ENCODE results near the gene INSL3. TPM values are rescaled to one million over a fixed set of nuclear protein-coding genes. Genes with fewer than 3 reads are reported as not detected.

Gene INSL3
- total and polyA plus RNA-seq, 2 of the 13 experiments (the other 11 are each of a cell fraction or from before 2014, with no cell fraction given), result 0.30 TPM; not detected in 1

DNA sequence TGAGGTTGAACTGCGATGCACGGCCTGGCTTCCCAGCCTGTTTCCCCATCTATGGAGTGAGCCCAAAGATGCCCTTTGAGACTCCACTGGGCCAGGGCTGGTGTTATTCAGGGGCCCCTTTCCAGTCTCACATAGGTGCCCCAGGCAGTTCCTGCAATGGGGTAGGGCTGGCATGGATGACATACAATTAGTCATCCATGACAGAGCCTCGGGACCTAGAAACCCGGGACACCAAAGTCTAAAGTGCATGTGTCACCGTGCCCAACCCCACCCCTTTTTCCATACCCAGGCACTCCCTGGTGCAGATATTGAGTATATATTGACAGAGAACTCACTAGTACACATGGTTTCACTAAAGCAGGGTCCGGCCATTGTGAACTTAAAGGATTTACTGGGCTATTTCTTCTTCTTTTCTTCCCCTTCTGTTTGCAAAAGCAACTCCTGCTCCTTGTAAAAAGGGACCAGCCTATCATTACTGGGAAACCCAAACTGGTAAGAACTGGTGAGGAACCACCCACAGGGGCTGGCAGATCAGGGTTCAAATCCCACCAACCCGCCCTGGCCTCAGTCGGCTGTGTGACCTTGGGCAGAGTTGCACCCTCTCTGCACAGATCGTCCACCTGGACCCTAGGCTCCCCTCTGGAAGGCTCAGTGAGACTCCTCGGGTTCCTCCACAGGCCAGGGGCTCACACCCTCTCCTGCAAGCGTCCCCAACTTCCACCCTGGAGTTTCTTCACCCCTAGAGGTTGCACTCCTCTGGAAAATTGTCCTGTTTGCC, 23.7 kb downstream of the INSL3 start (continued):
- TF ChIP-seq, protein P1, sequence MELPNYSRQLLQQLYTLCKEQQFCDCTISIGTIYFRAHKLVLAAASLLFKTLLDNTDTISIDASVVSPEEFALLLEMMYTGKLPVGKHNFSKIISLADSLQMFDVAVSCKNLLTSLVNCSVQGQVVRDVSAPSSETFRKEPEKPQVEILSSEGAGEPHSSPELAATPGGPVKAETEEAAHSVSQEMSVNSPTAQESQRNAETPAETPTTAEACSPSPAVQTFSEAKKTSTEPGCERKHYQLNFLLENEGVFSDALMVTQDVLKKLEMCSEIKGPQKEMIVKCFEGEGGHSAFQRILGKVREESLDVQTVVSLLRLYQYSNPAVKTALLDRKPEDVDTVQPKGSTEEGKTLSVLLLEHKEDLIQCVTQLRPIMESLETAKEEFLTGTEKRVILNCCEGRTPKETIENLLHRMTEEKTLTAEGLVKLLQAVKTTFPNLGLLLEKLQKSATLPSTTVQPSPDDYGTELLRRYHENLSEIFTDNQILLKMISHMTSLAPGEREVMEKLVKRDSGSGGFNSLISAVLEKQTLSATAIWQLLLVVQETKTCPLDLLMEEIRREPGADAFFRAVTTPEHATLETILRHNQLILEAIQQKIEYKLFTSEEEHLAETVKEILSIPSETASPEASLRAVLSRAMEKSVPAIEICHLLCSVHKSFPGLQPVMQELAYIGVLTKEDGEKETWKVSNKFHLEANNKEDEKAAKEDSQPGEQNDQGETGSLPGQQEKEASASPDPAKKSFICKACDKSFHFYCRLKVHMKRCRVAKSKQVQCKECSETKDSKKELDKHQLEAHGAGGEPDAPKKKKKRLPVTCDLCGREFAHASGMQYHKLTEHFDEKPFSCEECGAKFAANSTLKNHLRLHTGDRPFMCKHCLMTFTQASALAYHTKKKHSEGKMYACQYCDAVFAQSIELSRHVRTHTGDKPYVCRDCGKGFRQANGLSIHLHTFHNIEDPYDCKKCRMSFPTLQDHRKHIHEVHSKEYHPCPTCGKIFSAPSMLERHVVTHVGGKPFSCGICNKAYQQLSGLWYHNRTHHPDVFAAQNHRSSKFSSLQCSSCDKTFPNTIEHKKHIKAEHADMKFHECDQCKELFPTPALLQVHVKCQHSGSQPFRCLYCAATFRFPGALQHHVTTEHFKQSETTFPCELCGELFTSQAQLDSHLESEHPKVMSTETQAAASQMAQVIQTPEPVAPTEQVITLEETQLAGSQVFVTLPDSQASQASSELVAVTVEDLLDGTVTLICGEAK (IDR thresholded peaks at IDR 0.05), result no peak
- TF ChIP-seq, protein P1 (CRISPR knock-in tag; IDR thresholded peaks at IDR 0.05), result no peak
- TF ChIP-seq ZNF33B (CRISPR knock-in tag; IDR thresholded peaks at IDR 0.05), result no peak
- no peak for TF ChIP-seq KMT2B (CRISPR knock-in tag; IDR thresholded peaks at IDR 0.05)
- no peak for TF ChIP-seq ZBTB10 (CRISPR knock-in tag; IDR thresholded peaks at IDR 0.05; ENCODE audit: borderline replicate concordance)
- TF ChIP-seq ZNF891 (CRISPR knock-in tag; IDR thresholded peaks at IDR 0.05), result no peak
- TF ChIP-seq ZNF317 (CRISPR knock-in tag; IDR thresholded peaks at IDR 0.05), result no peak
- no peak for TF ChIP-seq ZNF225 (CRISPR knock-in tag; IDR thresholded peaks at IDR 0.05)
- TF ChIP-seq ZNF564 (CRISPR knock-in tag; IDR thresholded peaks at IDR 0.05), result no peak
- TF ChIP-seq, protein P2, sequence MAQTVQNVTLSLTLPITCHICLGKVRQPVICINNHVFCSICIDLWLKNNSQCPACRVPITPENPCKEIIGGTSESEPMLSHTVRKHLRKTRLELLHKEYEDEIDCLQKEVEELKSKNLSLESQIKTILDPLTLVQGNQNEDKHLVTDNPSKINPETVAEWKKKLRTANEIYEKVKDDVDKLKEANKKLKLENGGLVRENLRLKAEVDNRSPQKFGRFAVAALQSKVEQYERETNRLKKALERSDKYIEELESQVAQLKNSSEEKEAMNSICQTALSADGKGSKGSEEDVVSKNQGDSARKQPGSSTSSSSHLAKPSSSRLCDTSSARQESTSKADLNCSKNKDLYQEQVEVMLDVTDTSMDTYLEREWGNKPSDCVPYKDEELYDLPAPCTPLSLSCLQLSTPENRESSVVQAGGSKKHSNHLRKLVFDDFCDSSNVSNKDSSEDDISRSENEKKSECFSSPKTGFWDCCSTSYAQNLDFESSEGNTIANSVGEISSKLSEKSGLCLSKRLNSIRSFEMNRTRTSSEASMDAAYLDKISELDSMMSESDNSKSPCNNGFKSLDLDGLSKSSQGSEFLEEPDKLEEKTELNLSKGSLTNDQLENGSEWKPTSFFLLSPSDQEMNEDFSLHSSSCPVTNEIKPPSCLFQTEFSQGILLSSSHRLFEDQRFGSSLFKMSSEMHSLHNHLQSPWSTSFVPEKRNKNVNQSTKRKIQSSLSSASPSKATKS (CRISPR knock-in tag; IDR thresholded peaks at IDR 0.05), result no peak
- TF ChIP-seq SMARCE1 (IDR thresholded peaks at IDR 0.05; ENCODE audit: borderline replicate concordance), result no peak
- no peak for TF ChIP-seq SMAD9 (CRISPR knock-in tag; IDR thresholded peaks at IDR 0.05)
- no peak for TF ChIP-seq ZMYM4 (CRISPR knock-in tag; IDR thresholded peaks at IDR 0.05)
- no peak for TF ChIP-seq IRF1 (CRISPR knock-in tag; IDR thresholded peaks at IDR 0.05; ENCODE audit: low read depth)
- TF ChIP-seq AKAP8 (CRISPR knock-in tag; IDR thresholded peaks at IDR 0.05), result no peak
